PC-3 (cell line): ENCODE results near the gene HOXB2. TPM values are rescaled to one million over a fixed set of nuclear protein-coding genes. Genes with fewer than 3 reads are reported as not detected.

Source experiments
- ATAC-seq: fragments of 200-7000 bp; cut with Tn5 transposase; 2 replicates; pipeline ENCODE4 v1.9.1; 2020; ENCODE audit warnings: mild to moderate bottlenecking, moderate library complexity
- BruUV-seq: library from RNA; stranded (reverse); fragments of 400-500 nt; replicated peaks from 2 replicates; lab custom pipeline; 2021; lab: Mats Ljungman, UMichigan
- CTCF ChIA-PET: fragments of 300-600 bp; sonication (Branson Sonifier 250); formaldehyde crosslinking; loops from one replicate; lab custom pipeline; 2022; ENCODE audit warnings: antibody characterized with exemption; lab: Charles Lee
- POLR2A ChIA-PET: fragments of 300-600 bp; sonication (Branson Sonifier 250); formaldehyde crosslinking; loops from one replicate; lab custom pipeline; 2022; ENCODE audit warnings: antibody characterized with exemption; ENCODE audit not compliant: unreplicated experiment; lab: Charles Lee
- DNase-seq: peaks from one replicate; pipeline ENCODE4 v3.0.0-alpha.2; 2015
- H2AFZ ChIP-seq: fragments of 300-600 bp; sonication (generic); 2 replicates; pipeline ENCODE4 v1.6.0; 2016; ENCODE audit warnings: antibody characterized with exemption, low read length
- H3F3A ChIP-seq: fragments of 300-600 bp; sonication (generic); one replicate; pipeline ENCODE4 v1.6.0; 2017; ENCODE audit warnings: antibody characterized with exemption, low read length, control low read depth, mild to moderate bottlenecking; ENCODE audit not compliant: unreplicated experiment
- H3K27ac ChIP-seq: fragments of 300-600 bp; sonication (generic); 2 replicates; pipeline ENCODE4 v1.5.1; 2016; ENCODE audit warnings: mild to moderate bottlenecking, low read length
- H3K27me3 ChIP-seq: fragments of 300-600 bp; sonication (generic); 2 replicates; pipeline ENCODE4 v1.6.1; 2016; ENCODE audit warnings: low read length, mixed read lengths
- H3K36me3 ChIP-seq: fragments of 300-600 bp; sonication (generic); 2 replicates; pipeline ENCODE4 v1.6.1; 2016; ENCODE audit warnings: low read depth, mixed run types, low read length, mixed read lengths
- H3K4me1 ChIP-seq: fragments of 300-600 bp; sonication (generic); 2 replicates; pipeline ENCODE4 v1.5.1; 2016; ENCODE audit warnings: low read length; ENCODE audit not compliant: insufficient read depth
- H3K4me2 ChIP-seq: fragments of 300-600 bp; sonication (generic); 2 replicates; pipeline ENCODE4 v1.6.0; 2016; ENCODE audit warnings: low read length
- H3K4me3 ChIP-seq: fragments of 300-600 bp; sonication (generic); 2 replicates; pipeline ENCODE4 v1.5.1; 2016; ENCODE audit warnings: mild to moderate bottlenecking, low read length, mixed read lengths
- H3K79me2 ChIP-seq: fragments of 300-600 bp; sonication (generic); 2 replicates; pipeline ENCODE4 v1.6.1; 2017; ENCODE audit warnings: low read length, mixed read lengths
- H3K9ac ChIP-seq: fragments of 300-600 bp; sonication (generic); 2 replicates; pipeline ENCODE4 v1.6.0; 2016; ENCODE audit warnings: mild to moderate bottlenecking, low read length
- H3K9me2 ChIP-seq: fragments of 300-600 bp; sonication (generic); replicated peaks from 2 replicates; pipeline ENCODE4 v1.6.1; 2016; ENCODE audit warnings: mixed run types, low read length, mixed read lengths
- H3K9me3 ChIP-seq: fragments of 300-600 bp; sonication (generic); 2 replicates; pipeline ENCODE4 v1.6.1; 2016; ENCODE audit warnings: low read length, mixed read lengths
- H4K20me1 ChIP-seq: fragments of 300-600 bp; sonication (generic); 2 replicates; pipeline ENCODE4 v1.6.1; 2016; ENCODE audit warnings: low read length, mixed read lengths
- CTCF ChIP-seq: fragments of 300-600 bp; sonication (generic); conservative IDR thresholded peaks from 2 replicates; pipeline ENCODE4 v1.5.1; 2017; ENCODE audit warnings: antibody characterized with exemption, low read depth, mild to moderate bottlenecking, low read length
- EZH2 ChIP-seq: fragments of 300-600 bp; sonication (generic); IDR thresholded peaks from one replicate; pipeline ENCODE4 v1.6.1; 2017; ENCODE audit warnings: antibody characterized with exemption, mild to moderate bottlenecking, low read length; ENCODE audit not compliant: unreplicated experiment
- EZH2phosphoT487 ChIP-seq: fragments of 300-600 bp; sonication (generic); IDR thresholded peaks from 2 replicates; pipeline ENCODE4 v1.6.1; 2018; ENCODE audit warnings: mild to moderate bottlenecking, antibody characterized with exemption, low read length, borderline replicate concordance
- intact Hi-C: fragments of 100-400 bp; cut with micrococcal nuclease; formaldehyde crosslinking; loops from 2 replicates; pipeline ENCODE4 v1.9.0; 2023
- total RNA-seq: library from RNA; depleted of rRNA; stranded (reverse); fragments of >200 nt; gene quantifications from 2 replicates; pipeline ENCODE4 v1.2.3, GENCODE V29; 2014

Gene HOXB2
- total RNA-seq, 1 experiment from 2014 or later = 1.1 TPM

GRCh38 chr17:48556576-48557401 lies 11.9 kb upstream of the HOXB2 start:
- H3K4me3 ChIP-seq = no peak overlapping the region
- POLR2A ChIA-PET = interaction anchor here (0.6 kb wide), 1 partner anchor 10 kb away, joined by 4 read pairs; no protein-coding TSS in a partner anchor

GRCh38 chr17:48556229-48556575 lies 11.3 kb upstream of the HOXB2 start:
- ATAC-seq = no peak
- Histone ChIP-seq H3K9ac (peak overlapping the region; percentile 68), H3K27me3 (no peaks in the 10 kb centered on the region), H3K4me3 (peak overlapping the region; percentile 67), H3K4me1 (peaks cover 25% of the 10 kb centered on the region), H3K27ac (no peak overlapping the region; the same call in 1 of the 2 replicates), H3K36me3 (no peaks in the 10 kb centered on the region), H3K9me3 (no peaks in the 10 kb centered on the region), H3K4me2 (peak overlapping the region; percentile 92), H2AFZ (0 out of 2 replicates have a peak overlapping the region, but pooled peaks have one; percentile 71), H3F3A (no peaks in the 10 kb centered on the region), H4K20me1 (no peaks in the 10 kb centered on the region), H3K9me2 (no peaks in the 10 kb centered on the region), H3K79me2 (no peaks in the 10 kb centered on the region; the same call in 1 of the 2 replicates)
- no TSS peak for BruUV-seq
- TF ChIP-seq CTCF (no peak), EZH2phosphoT487 (no peak), EZH2 (no peak)
- ChIA-PET POLR2A (no interaction called here), CTCF (interaction anchor here (0.6 to 0.7 kb wide), 3 partner anchors 51 to 421 kb away, joined by 5 to 10 read pairs (median 5); no protein-coding TSS in a partner anchor)
- intact Hi-C loops = loop anchor here (5.0 kb wide), 1 partner anchor 59 kb away; no protein-coding TSS in a partner anchor
- no peak for DNase-seq

More at GRCh38 chr17:48556576-48557401, 11.9 kb upstream of the HOXB2 start:
- Histone ChIP-seq H3K4me1 (peaks cover 25% of the 10 kb centered on the region), H3F3A (no peaks in the 10 kb centered on the region), H3K27me3 (no peaks in the 10 kb centered on the region), H3K27ac (peak overlapping the region; percentile 8; the same call in 1 of the 2 replicates), H3K9ac (no peak overlapping the region), H3K79me2 (no peaks in the 10 kb centered on the region; the same call in 1 of the 2 replicates), H4K20me1 (no peaks in the 10 kb centered on the region), H3K9me2 (no peaks in the 10 kb centered on the region), H3K4me2 (peak overlapping the region; percentile 92), H3K9me3 (no peaks in the 10 kb centered on the region), H2AFZ (no peak overlapping the region), H3K36me3 (no peaks in the 10 kb centered on the region)
- intact Hi-C loops = loop anchor here (5.0 kb wide), 1 partner anchor 59 kb away; no protein-coding TSS in a partner anchor
- BruUV-seq = no TSS peak
- TF ChIP-seq EZH2phosphoT487 = no peak
- no peak for TF ChIP-seq EZH2
- TF ChIP-seq CTCF = no peak
- DNase-seq = peak; percentile 49
- peak; percentile 54 for ATAC-seq
- CTCF ChIA-PET = interaction anchor here (0.6 to 0.7 kb wide), 4 partner anchors 8 to 421 kb away, joined by 3 to 5 read pairs (median 4); no protein-coding TSS in a partner anchor
